GM19238 (cell line): ENCODE measurements around the gene SPRR2G.
"Not testable (repeated sequence)": the region's sequence is repeated elsewhere in the genome, so short reads cannot be mapped to it uniquely, and the experiment has no call there.

Experiments used
- DNase-seq: peaks from one replicate; pipeline ENCODE4 v3.0.0; 2011; ENCODE audit warnings: low spot score; ENCODE audit not compliant: insufficient read length

Gene SPRR2G

GRCh38 chr1:153115264-153115663 lies 35.4 kb downstream of the SPRR2G start:
- DNase-seq: not testable (repeated sequence)

- DNase-seq: no peak
Observed at GRCh38 chr1:153113416-153113815, 37.3 kb downstream of the SPRR2G start, which contains the start of gene SPRR2F. TSS of gene SPRR2F (minus strand) at chr1:153113516. CDS start at chr1:153112733, 783 bp downstream.

GRCh38 chr1:153112454-153112853 lies 38.2 kb downstream of the SPRR2G start:
- not testable (repeated sequence) for DNase-seq

- DNase-seq: no peak
Observed at GRCh38 chr1:153100245-153100644, 50.4 kb downstream of the SPRR2G start.
